Stimulated activated CD4-positive, alpha-beta T cell treated with anti-CD3 and anti-CD28 coated beads, TNF-alpha, amount 100 ng/mL, for 24 hours (primary cell): Measurements from ENCODE around the gene SEMA3C.
"Not testable (repeated sequence)": the region's sequence is repeated elsewhere in the genome, so short reads cannot be mapped to it uniquely, and the experiment has no call there.

Experiments used
- DNase-seq, 3 experiments: peaks; one replicate each; pipeline ENCODE4 v3.0.0-alpha.2; 2020; ENCODE audit warnings: low read depth in 3 of 3

The SEMA3C gene

GRCh38 chr7:80926955-80927354 is 8.1 kb upstream of the SEMA3C start:
- not testable (repeated sequence) for DNase-seq

- DNase-seq: no peak
Observed at GRCh38 chr7:80924090-80924489, 5.2 kb upstream of the SEMA3C start.

- DNase-seq: no peak
Observed at GRCh38 chr7:80923211-80923612, 4.4 kb upstream of the SEMA3C start.

- no peak for DNase-seq
Observed at GRCh38 chr7:80922253-80923049, 3.6 kb upstream of the SEMA3C start.

GRCh38 chr7:80921130-80921529 is 2.3 kb upstream of the SEMA3C start:
- DNase-seq: no peak

- no peak for DNase-seq
Observed at GRCh38 chr7:80918399-80918798, 452 bp downstream of the SEMA3C start.

- no peak for DNase-seq
Observed at GRCh38 chr7:80916770-80917741, 1.8 kb downstream of the SEMA3C start.

- DNase-seq: no peak
Observed at GRCh38 chr7:80910228-80910627, 8.6 kb downstream of the SEMA3C start.

GRCh38 chr7:80908360-80908797 is 10.5 kb downstream of the SEMA3C start:
- DNase-seq: no peak

GRCh38 chr7:80907612-80908011 is 11.2 kb downstream of the SEMA3C start:
- no peak for DNase-seq

- no peak for DNase-seq
Observed at GRCh38 chr7:80907141-80907601, 11.7 kb downstream of the SEMA3C start.

GRCh38 chr7:80905334-80905733 is 13.5 kb downstream of the SEMA3C start:
- DNase-seq: no peak

- DNase-seq: no peak
Observed at GRCh38 chr7:80902716-80903308, 16.0 kb downstream of the SEMA3C start.

GRCh38 chr7:80902019-80902418 is 16.8 kb downstream of the SEMA3C start:
- no peak for DNase-seq

GRCh38 chr7:80900583-80901576 is 18.0 kb downstream of the SEMA3C start:
- DNase-seq: no peak

- no peak for DNase-seq
Observed at GRCh38 chr7:80896906-80897598, 21.8 kb downstream of the SEMA3C start.

- DNase-seq: no peak
Observed at GRCh38 chr7:80895056-80895455, 23.8 kb downstream of the SEMA3C start.

GRCh38 chr7:80891259-80891544 is 27.6 kb downstream of the SEMA3C start:
- DNase-seq: no peak

- no peak for DNase-seq
Observed at GRCh38 chr7:80890426-80891258, 28.2 kb downstream of the SEMA3C start.

- no peak for DNase-seq
Observed at GRCh38 chr7:80889525-80889924, 29.3 kb downstream of the SEMA3C start.
